Osteocyte (in vitro differentiated cells): ENCODE data around the gene DHX36. TPM values are rescaled to one million over a fixed set of nuclear protein-coding genes. Genes with fewer than 3 reads are reported as not detected.

ENCODE experiments used
- DNase-seq: peaks from one replicate; pipeline ENCODE4 v3.0.0; 2021; ENCODE audit warnings: mixed read lengths; ENCODE audit not compliant: unreplicated experiment; ENCODE audit errors: extremely low spot score
- H3K27ac Mint-ChIP-seq: one replicate; pipeline ENCODE4 v1.8.0; 2021; ENCODE audit warnings: mild to moderate bottlenecking, mixed read lengths; ENCODE audit not compliant: unreplicated experiment
- H3K27me3 Mint-ChIP-seq: one replicate; pipeline ENCODE4 v1.8.0; 2021; ENCODE audit warnings: mixed read lengths; ENCODE audit not compliant: unreplicated experiment
- H3K36me3 Mint-ChIP-seq: one replicate; pipeline ENCODE4 v1.8.0; 2021; ENCODE audit warnings: mixed read lengths; ENCODE audit not compliant: unreplicated experiment
- H3K4me1 Mint-ChIP-seq: one replicate; pipeline ENCODE4 v1.8.0; 2021; ENCODE audit warnings: mixed read lengths; ENCODE audit not compliant: unreplicated experiment
- H3K4me3 Mint-ChIP-seq: one replicate; pipeline ENCODE4 v1.8.0; 2021; ENCODE audit warnings: mild to moderate bottlenecking, moderate library complexity, mixed read lengths; ENCODE audit not compliant: unreplicated experiment
- H3K9me3 Mint-ChIP-seq: one replicate; pipeline ENCODE4 v1.8.0; 2021; ENCODE audit warnings: mixed read lengths; ENCODE audit not compliant: unreplicated experiment
- total RNA-seq: library from RNA; stranded (reverse); gene quantifications from 2 replicates; pipeline ENCODE4 v1.2.1, GENCODE V29; 2021
- TF ChIP-seq, protein P1 (sequence below): fragments of 200-600 bp; sonication (generic); IDR thresholded peaks from 2 replicates; pipeline ENCODE4 v1.5.0; 2021; ENCODE audit warnings: antibody characterized with exemption, mild to moderate bottlenecking, moderate library complexity

The DHX36 gene
- total RNA-seq, 1 donor from 2014 or later = 68.2 TPM

DNA sequence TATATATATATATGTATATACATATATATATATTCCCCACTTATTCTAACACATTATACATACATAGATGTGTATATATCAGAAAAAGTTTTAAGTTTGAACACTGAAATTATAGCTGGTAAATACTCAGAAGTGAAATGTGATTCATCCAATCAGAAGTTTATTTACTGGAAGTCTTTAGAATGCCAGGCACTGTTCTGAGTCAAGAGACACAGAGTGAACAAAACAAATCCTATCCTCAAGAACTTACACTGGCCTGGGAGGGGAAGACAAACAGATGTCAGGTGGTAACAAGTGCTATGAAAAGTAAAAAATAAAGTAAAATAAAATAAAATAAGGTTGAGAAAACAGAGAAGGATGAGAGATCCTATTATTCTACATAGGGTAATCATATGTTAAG is 13.4 kb downstream of the DHX36 start:
- no peak for DNase-seq
- Mint-ChIP-seq H3K4me1 (peaks cover 3% of the 10 kb centered on the region), H3K4me3 (no peak overlapping the region), H3K27ac (no peak overlapping the region), H3K27me3 (no peaks in the 10 kb centered on the region), H3K9me3 (no peaks in the 10 kb centered on the region), H3K36me3 (peaks cover 57% of the 10 kb centered on the region)
- TF ChIP-seq, protein P1, sequence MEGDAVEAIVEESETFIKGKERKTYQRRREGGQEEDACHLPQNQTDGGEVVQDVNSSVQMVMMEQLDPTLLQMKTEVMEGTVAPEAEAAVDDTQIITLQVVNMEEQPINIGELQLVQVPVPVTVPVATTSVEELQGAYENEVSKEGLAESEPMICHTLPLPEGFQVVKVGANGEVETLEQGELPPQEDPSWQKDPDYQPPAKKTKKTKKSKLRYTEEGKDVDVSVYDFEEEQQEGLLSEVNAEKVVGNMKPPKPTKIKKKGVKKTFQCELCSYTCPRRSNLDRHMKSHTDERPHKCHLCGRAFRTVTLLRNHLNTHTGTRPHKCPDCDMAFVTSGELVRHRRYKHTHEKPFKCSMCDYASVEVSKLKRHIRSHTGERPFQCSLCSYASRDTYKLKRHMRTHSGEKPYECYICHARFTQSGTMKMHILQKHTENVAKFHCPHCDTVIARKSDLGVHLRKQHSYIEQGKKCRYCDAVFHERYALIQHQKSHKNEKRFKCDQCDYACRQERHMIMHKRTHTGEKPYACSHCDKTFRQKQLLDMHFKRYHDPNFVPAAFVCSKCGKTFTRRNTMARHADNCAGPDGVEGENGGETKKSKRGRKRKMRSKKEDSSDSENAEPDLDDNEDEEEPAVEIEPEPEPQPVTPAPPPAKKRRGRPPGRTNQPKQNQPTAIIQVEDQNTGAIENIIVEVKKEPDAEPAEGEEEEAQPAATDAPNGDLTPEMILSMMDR = no peak

DNA sequence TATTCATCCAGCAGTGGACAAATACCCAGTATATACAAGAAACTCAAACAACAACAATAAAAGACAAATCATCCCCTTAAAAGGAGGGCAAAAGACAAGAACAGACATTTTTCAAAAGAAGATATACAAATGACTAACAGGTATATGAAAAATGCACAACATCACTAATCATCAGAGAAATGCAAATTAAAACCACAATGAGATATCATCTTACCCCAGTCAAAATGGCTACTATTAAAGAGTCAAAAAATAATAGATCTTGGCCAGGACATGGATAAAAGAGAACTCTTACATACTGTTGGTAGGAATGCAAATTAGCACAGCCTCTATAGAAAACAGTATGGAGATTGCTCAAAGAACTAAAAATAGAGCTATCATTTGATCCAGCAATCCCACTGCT is 16.9 kb downstream of the DHX36 start:
- H3K27me3 Mint-ChIP-seq = no peaks in the 10 kb centered on the region
- peaks cover 57% of the 10 kb centered on the region for H3K36me3 Mint-ChIP-seq
- TF ChIP-seq, protein P1 = no peak
- H3K4me3 Mint-ChIP-seq = no peak overlapping the region
- no peaks in the 10 kb centered on the region for H3K9me3 Mint-ChIP-seq
- H3K27ac Mint-ChIP-seq = no peak overlapping the region
- DNase-seq = no peak
- H3K4me1 Mint-ChIP-seq = peaks cover 3% of the 10 kb centered on the region

DNA sequence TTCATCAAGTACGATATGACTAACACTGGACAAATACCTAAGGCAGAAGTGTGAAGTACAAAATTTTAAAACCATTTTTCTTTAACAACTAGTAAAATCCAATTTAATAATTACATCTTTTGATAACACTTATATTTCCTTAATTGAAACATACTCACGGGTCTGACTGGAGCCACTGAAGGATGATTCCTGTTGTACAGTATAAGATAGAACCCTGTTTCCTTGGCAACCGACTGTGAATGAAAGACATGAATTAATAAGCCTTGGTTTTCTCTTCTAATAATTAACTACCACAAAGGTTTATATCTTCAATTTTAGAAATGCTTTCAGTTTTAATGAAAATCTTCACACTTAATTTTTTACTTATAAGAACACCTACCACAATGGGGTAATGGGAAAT is 19.4 kb downstream of the DHX36 start:
- Mint-ChIP-seq H3K9me3 (no peaks in the 10 kb centered on the region), H3K27ac (no peak overlapping the region), H3K4me3 (no peak overlapping the region), H3K36me3 (peaks cover 66% of the 10 kb centered on the region), H3K27me3 (no peaks in the 10 kb centered on the region), H3K4me1 (peaks cover 3% of the 10 kb centered on the region)
- DNase-seq = no peak
- TF ChIP-seq, protein P1 = no peak

DNA sequence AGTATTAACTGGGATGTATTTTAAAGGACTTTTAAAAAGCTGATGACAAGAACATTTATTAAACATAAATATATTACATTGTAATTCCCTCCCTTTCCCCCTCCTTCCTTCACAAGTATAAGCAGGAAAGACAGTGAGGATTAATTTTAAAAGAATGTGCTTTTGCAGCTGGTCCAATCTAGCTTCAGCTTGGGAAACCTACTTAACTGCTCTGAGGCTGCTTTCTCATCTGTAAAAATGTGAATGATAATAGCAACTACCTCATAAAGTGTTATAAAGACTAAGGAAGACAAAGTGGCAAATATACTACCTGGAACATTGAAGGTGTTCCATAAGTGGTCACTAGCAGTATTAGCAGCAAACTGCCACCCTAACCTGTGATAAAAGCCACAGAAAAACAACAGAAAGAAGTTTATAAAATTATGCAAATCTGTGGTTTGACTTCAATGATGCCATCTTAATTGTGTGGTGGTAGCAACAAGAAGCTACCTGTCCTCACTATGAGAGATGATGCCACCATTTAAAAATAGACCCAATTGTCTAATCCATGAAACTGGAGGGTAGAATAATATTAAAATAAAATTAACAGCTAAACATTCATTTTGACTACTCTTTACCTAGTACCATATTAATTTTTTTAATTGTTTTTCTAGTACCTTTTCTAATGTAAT is 20.0 kb downstream of the DHX36 start:
- Mint-ChIP-seq H3K27me3 (no peaks in the 10 kb centered on the region), H3K27ac (no peak overlapping the region), H3K4me3 (no peak overlapping the region), H3K9me3 (no peaks in the 10 kb centered on the region), H3K4me1 (peaks cover 3% of the 10 kb centered on the region), H3K36me3 (peaks cover 62% of the 10 kb centered on the region)
- DNase-seq = no peak
- TF ChIP-seq, protein P1 = no peak

DNA sequence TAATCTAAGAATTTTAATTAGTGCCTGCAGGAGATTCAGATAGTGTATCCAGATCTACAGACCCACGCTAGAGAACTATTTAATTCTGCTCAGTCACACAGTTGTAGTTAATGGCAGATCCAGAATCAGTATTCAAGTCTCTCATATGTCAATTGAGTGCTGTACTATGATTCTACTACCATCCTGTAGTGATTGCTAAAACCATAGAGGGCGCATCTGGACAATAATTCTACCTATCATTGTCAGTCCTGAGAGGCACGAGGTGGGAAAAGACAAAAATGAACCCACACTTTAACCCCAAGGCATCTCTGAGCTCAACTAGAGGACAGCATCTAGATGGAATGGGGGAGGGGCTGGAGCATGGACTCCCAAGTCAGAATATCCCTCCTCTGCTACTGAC is 22.7 kb downstream of the DHX36 start:
- no peaks in the 10 kb centered on the region for H3K27me3 Mint-ChIP-seq
- no peak for DNase-seq
- peaks cover 59% of the 10 kb centered on the region for H3K36me3 Mint-ChIP-seq
- TF ChIP-seq, protein P1 = no peak
- no peaks in the 10 kb centered on the region for H3K9me3 Mint-ChIP-seq
- no peaks in the 10 kb centered on the region for H3K4me1 Mint-ChIP-seq
- no peak overlapping the region for H3K27ac Mint-ChIP-seq
- H3K4me3 Mint-ChIP-seq = no peak overlapping the region
